GM18502 (cell line): Measurements from ENCODE around the gene GPR162.
A peak's percentile ranks its signal among the peaks of the same experiment; 100 is the strongest.
"Not testable (repeated sequence)": the region's sequence is repeated elsewhere in the genome, so short reads cannot be mapped to it uniquely, and the experiment has no call there.

Experiments used
- ATAC-seq: cut with Tn5 transposase; IDR thresholded peaks from one replicate; pipeline ENCODE4 v1.9.1; 2021; ENCODE audit warnings: mild to moderate bottlenecking; ENCODE audit not compliant: unreplicated experiment, poor library complexity

GPR162 gene

DNA sequence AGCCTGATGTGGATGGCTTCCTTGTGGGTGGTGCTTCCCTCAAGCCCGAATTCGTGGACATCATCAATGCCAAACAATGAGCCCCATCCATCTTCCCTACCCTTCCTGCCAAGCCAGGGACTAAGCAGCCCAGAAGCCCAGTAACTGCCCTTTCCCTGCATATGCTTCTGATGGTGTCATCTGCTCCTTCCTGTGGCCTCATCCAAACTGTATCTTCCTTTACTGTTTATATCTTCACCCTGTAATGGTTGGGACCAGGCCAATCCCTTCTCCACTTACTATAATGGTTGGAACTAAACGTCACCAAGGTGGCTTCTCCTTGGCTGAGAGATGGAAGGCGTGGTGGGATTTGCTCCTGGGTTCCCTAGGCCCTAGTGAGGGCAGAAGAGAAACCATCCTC is 48.7 kb downstream of the GPR162 start:
- not testable (repeated sequence) for ATAC-seq

GRCh38 chr12:6871052-6871957 is 49.7 kb downstream of the GPR162 start:
- no peak for ATAC-seq

DNA sequence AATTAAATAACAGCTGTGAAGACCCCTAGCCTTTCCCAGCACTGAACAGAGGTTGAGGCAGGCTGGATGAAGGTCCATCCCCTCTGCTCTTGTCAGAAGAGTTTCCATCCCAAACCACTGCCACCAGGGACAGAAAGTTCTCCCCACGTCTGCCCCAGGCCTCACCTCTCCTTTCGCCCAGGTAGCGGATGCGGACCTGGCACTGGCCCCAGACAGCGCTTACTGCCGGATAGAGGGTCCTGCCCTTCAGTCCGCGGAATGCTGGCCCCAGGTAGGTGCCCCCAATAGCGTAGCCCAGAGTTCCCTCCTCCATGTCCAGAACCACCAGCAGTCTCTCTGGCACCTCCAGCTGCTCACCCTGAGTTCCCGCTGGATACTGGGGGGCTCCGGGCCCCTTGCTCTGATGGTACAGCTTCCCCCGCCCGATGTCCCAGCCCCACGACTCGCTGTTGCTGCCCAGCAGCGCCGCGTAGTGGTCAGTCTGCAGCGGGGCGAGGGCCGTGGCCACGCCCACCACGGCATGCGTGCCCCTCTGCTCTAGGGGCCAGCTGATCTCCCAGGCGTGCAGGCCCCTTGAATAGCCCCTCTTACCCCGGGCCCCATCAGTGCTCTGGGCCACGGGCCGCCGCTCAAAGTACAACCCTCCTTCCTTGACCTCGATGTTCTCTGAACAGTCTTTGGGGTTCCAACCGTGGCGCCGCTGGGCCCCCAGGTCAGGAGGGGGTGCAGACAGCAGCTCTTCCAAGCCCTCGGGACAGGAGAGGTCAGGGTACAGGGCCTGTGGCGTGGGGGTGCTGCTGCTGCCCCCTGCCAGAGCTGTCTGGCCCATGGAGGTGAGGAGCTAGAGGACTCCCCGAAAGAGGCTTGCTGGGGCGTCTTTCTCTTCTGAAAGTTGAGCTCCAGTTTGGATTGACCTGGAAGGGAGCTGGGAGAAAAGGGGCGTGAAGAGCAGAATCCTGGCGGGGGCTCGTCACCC is 50.7 kb downstream of the GPR162 start:
- peak; percentile 37 for ATAC-seq

GRCh38 chr12:6873094-6874014 is 51.7 kb downstream of the GPR162 start, which contains the start of gene SPSB2:
Gene SPSB2 (minus strand): TSS chr12:6873303. CDS start chr12:6872901, 402 bp downstream.
- ATAC-seq: peak; percentile 74

- not testable (repeated sequence) for ATAC-seq
These were observed 52.4 kb downstream of the GPR162 start for GRCh38 chr12:6874015-6874368.
